Measurements from ENCODE around the gene RRP15.

Gene RRP15

GRCh38 chr1:218376722-218377121 is 91.6 kb downstream of the RRP15 start:
- DNase-seq (ENCODE audit: low read depth) = no peak
- TF ChIP-seq MAX (IDR thresholded peaks at IDR 0.05; ENCODE audit: low read depth, low read length) = no peak
- no peak for TF ChIP-seq MYC (IDR thresholded peaks at IDR 0.05; ENCODE audit: low read depth, low read length)
- no peak for TF ChIP-seq CTCF (IDR thresholded peaks at IDR 0.05; ENCODE audit: low read depth, low read length)
- no peak for TF ChIP-seq POLR2A (IDR thresholded peaks at IDR 0.05; ENCODE audit: extremely low read depth, insufficient read length)
- H3K4me3 ChIP-seq (ENCODE audit: low read depth, low read length) = no peak overlapping the region

- DNase-seq (ENCODE audit: low read depth) = peak; percentile 85
- TF ChIP-seq MAX (IDR thresholded peaks at IDR 0.05; ENCODE audit: low read depth, low read length) = no peak
- TF ChIP-seq CTCF (IDR thresholded peaks at IDR 0.05; ENCODE audit: low read depth, low read length) = no peak
- TF ChIP-seq MYC (IDR thresholded peaks at IDR 0.05; ENCODE audit: low read depth, low read length) = no peak
- no peak for TF ChIP-seq POLR2A (IDR thresholded peaks at IDR 0.05; ENCODE audit: extremely low read depth, insufficient read length)
- H3K4me3 ChIP-seq (ENCODE audit: low read depth, low read length) = no peak overlapping the region
Measured at GRCh38 chr1:218377143-218377660, 92.1 kb downstream of the RRP15 start.

GRCh38 chr1:218380125-218380977 is 95.3 kb downstream of the RRP15 start:
- no peak for TF ChIP-seq CTCF (IDR thresholded peaks at IDR 0.05; ENCODE audit: low read depth, low read length)
- TF ChIP-seq MYC (IDR thresholded peaks at IDR 0.05; ENCODE audit: low read depth, low read length) = no peak
- TF ChIP-seq POLR2A (IDR thresholded peaks at IDR 0.05; ENCODE audit: extremely low read depth, insufficient read length) = no peak
- TF ChIP-seq MAX (IDR thresholded peaks at IDR 0.05; ENCODE audit: low read depth, low read length) = no peak
- DNase-seq (ENCODE audit: low read depth) = no peak
- no peak overlapping the region for H3K4me3 ChIP-seq (ENCODE audit: low read depth, low read length)

GRCh38 chr1:218382261-218382660 is 97.2 kb downstream of the RRP15 start:
- DNase-seq (ENCODE audit: low read depth) = no peak
- TF ChIP-seq MAX (IDR thresholded peaks at IDR 0.05; ENCODE audit: low read depth, low read length) = no peak
- no peak for TF ChIP-seq POLR2A (IDR thresholded peaks at IDR 0.05; ENCODE audit: extremely low read depth, insufficient read length)

GRCh38 chr1:218383051-218383450 is 98.0 kb downstream of the RRP15 start:
- no peak for TF ChIP-seq POLR2A (IDR thresholded peaks at IDR 0.05; ENCODE audit: extremely low read depth, insufficient read length)
- no peak for TF ChIP-seq MAX (IDR thresholded peaks at IDR 0.05; ENCODE audit: low read depth, low read length)
- TF ChIP-seq MYC (IDR thresholded peaks at IDR 0.05; ENCODE audit: low read depth, low read length) = no peak
- TF ChIP-seq CTCF (IDR thresholded peaks at IDR 0.05; ENCODE audit: low read depth, low read length) = no peak
- no peak overlapping the region for H3K4me3 ChIP-seq (ENCODE audit: low read depth, low read length)
- no peak for DNase-seq (ENCODE audit: low read depth)

More at GRCh38 chr1:218382261-218382660, 97.2 kb downstream of the RRP15 start:
- H3K4me3 ChIP-seq (ENCODE audit: low read depth, low read length) = no peak overlapping the region

GRCh38 chr1:218383681-218384080 is 98.6 kb downstream of the RRP15 start:
- TF ChIP-seq MYC (IDR thresholded peaks at IDR 0.05; ENCODE audit: low read depth, low read length) (no peak), MAX (IDR thresholded peaks at IDR 0.05; ENCODE audit: low read depth, low read length) (no peak), CTCF (IDR thresholded peaks at IDR 0.05; ENCODE audit: low read depth, low read length) (no peak), POLR2A (IDR thresholded peaks at IDR 0.05; ENCODE audit: extremely low read depth, insufficient read length) (no peak)
- H3K4me3 ChIP-seq (ENCODE audit: low read depth, low read length) = no peak overlapping the region
- DNase-seq (ENCODE audit: low read depth) = no peak

Measured in NB4 (cell line).